Endometrial microvascular endothelial cells (primary cell): Measurements from ENCODE around the gene C1QTNF2. TPM values are rescaled to one million over a fixed set of nuclear protein-coding genes. Genes with fewer than 3 reads are reported as not detected.

Experiments used
- in situ Hi-C: cut with HindIII; loops from 2 replicates; pipeline ENCODE4 v1.10.0; 2017; ENCODE audit warnings: low sequenced_read_pairs, low pct_unique_long_range_greater_than_20kb; ENCODE audit errors: inconsistent ontology term
- total RNA-seq: library from RNA; depleted of rRNA; stranded (reverse); fragments of >200 nt; gene quantifications from one replicate; pipeline ENCODE4 v1.2.3, GENCODE V29; 2015; ENCODE audit errors: inconsistent ontology term

Gene C1QTNF2, protein sequence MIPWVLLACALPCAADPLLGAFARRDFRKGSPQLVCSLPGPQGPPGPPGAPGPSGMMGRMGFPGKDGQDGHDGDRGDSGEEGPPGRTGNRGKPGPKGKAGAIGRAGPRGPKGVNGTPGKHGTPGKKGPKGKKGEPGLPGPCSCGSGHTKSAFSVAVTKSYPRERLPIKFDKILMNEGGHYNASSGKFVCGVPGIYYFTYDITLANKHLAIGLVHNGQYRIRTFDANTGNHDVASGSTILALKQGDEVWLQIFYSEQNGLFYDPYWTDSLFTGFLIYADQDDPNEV
- not detected for total RNA-seq

DNA sequence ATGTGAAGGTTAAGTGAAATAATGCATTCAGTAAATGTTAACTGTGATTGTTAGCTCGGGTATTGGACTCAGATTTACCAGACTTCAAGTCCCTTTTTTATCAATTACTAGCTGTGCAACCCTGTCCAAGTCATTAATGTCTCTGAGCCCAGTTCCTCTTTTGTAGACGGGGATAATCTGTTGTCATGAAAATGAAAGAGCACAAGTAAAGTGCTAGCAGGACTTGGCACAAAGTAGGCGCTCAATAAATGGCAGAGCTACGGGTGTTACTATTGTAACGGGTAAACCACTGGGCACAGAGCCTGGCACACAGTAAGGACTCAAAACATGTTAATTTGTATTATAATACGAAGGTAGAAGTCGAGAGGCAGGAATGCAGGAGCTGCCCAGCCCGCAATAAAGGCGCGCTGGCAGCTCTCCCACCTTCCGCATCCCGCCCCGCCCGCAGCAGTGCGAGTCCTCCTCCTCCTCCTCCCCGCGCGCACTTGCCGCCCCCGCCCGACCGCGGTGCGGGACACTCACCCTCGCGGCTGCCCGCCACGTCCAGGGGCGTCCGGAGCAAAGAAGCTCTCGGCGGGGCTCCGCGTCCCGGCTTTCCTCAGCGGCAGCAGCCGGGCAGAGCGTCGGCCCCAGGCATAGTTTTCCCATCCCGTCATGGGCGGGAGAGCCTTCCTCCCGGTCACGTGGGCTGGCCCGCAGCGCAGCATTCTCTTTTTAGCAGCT, at the start of gene C1QTNF2:
Gene C1QTNF2, minus strand, starts transcription at position 637 of the 723 bp plus-strand sequence. CDS start 15,615 bp downstream, outside the sequence.
- in situ Hi-C loops, result no loop called here

GRCh38 chr5:160420331-160420610, 49.8 kb upstream of the C1QTNF2 start:
- in situ Hi-C loops, result no loop called here

DNA sequence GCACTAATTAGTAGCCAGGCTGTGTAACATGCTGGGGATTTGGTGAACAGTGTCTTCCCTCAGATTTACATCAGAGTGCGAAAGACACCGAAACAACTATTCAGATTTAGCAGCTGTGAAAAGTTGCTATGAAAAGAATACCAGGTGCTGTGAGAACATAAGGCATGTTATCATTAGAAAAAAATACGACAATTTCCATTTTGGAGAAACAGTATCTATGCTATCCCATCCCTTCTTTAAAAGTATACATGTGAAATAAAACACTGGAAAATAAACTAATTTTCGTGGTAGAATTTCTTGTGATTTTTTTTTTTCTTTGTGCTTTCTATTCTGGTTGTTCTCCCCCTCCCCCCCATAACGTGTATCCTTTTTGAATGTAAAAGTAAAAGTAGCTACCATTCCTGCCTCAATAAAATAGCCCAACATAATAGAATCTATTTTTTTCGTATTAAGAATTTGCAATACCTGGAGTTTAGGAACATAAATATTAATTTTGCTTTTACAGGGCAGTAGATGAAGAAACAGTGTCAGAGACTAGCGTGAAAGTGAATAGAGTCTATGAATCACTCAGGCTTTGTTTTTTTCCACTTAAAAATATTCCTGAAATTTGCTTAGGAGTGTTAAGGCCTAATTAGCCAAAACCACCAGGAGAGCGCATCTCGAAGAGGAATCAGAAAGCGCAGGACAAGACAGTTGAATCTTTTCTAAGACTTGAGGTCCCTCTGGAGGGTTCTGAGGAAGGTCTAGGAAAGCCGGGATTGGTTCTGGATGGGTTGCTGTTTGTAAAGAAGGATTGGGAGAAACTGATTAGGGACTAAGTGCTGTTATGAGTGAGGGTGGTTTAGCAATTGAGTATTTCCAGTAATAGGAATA, 49.3 kb upstream of the C1QTNF2 start:
- in situ Hi-C loops, result no loop called here

DNA sequence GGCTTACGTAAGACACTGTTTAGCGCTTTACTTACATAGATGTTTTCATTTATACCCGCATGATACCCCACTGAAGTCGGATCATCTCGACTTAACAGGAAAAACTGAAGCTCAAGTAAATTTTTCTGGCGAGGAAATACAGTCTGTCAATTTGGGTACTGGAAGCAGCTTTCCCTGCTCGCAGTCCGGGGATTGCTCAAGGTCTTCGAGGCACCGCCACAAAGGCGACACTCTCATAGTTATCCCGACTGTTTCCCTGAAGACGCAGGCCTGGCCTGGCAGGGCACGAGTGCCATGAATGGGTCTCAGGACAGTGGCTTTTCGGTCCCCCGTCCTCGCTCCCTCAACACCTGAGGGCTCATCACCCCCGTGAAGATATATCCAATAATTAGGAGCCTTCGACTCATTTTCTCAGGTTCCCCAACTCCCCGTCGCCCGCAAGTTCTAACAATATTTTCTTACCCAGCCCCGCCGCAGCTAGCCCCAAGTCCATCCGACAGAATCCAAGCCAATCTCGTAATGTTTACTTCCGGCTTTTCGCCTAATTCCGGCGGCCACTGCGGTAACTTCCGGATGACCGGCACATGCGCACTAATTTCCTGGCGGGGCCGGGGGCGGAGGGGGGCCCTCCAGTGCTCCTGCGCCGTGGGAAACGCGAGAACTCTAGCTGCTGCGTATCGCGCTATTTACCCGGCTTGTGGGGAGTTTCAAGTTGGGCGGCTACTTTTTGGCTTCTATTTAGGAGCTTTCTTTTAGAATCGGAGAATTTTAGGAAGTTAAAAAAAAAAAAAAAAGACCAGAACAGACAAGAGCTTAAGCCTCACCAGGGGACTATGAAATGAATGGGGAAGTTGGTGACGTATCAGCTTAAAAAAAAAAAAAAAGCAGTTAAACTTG, 48.4 kb upstream of the C1QTNF2 start, which contains the start of gene SLU7:
Gene SLU7, minus strand, starts transcription at position 521 of the 897 bp plus-strand sequence. CDS start 3,787 bp downstream, outside the sequence.
- in situ Hi-C loops, result no loop called here

- in situ Hi-C loops, result no loop called here
Observed at GRCh38 chr5:160399402-160400353, 29.3 kb upstream of the C1QTNF2 start, which contains the start of gene FAM200C. TSS of gene FAM200C (minus strand) at chr5:160400054. CDS start at chr5:160395490, 4,564 bp downstream.

DNA sequence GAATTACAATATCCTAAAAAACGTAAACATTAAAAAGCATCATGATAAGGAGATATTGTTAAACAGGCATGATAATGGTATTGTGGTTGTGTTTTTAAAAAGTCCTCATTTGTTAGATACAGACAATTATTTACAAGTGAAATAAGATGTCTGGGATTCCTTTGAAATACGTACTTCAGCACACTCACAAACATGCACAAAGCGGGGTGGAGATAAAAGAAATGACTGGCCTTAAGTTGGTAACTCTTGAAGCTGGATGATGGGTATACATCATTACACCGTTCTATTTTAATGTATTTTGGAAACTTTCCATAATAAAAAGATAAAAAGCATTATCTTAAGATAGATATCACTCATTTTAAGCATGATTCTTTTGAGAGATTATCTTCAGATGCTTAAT, 28.4 kb upstream of the C1QTNF2 start:
- in situ Hi-C loops, result no loop called here

DNA sequence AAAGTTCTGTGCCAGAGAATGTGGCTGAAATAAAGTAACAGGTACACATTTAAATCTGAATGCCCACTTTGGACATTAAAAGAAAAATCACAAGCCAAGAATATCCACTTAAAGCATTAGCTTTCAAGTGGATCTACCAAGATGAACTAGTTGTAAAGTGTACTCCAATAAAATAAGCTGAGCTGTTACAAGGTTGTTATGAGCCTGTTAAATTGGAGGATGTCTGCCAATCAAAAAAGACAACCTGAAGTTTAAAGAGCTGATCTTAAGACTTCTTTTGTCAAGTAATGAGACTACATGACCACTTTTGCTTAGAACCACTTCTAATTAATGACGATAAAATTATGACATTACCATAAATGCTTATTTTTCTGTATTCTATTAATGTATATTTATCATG, 27.1 kb upstream of the C1QTNF2 start:
- in situ Hi-C loops, result no loop called here

DNA sequence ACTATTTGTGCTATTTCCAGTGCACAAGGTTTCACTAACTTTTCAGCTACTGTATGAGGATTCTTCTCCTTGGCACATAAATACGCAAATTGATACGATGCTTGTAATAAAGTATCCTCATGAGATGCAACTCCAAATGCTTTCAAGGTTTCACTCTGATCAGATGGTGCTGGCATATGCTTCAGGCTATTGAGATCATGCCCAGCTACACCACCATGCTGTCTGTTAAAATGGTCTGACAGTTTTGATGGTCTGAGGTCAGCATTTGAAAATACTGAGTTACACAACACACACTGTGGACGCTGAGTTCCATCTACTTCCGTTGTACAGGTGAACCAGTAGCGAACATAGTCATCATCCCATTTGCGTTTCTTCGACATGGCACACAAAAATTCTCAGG, 24.7 kb upstream of the C1QTNF2 start:
- in situ Hi-C loops, result no loop called here

GRCh38 chr5:160390787-160391696, 20.6 kb upstream of the C1QTNF2 start:
- in situ Hi-C loops, result no loop called here

- in situ Hi-C loops, result no loop called here
Observed at GRCh38 chr5:160387445-160387844, 17.0 kb upstream of the C1QTNF2 start.

DNA sequence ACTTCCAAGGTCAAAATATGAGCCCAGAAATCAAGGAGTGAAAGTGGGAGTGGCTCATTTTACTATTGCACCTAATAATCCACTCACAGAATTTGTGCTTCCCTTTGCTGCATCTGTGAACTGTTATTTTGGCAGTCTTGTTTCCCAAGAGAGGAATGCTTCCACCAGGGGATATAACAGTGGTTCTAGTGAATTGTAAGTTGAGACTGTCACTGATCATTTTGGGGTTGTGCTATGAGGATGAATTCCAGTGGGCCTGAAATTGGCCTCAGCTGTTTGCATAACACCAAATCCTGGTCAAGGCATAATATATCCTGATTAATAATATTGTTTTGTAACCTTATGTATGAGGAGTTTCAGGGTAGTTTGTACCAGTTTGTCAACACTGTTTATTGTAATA, 15.1 kb upstream of the C1QTNF2 start:
- in situ Hi-C loops, result no loop called here

DNA sequence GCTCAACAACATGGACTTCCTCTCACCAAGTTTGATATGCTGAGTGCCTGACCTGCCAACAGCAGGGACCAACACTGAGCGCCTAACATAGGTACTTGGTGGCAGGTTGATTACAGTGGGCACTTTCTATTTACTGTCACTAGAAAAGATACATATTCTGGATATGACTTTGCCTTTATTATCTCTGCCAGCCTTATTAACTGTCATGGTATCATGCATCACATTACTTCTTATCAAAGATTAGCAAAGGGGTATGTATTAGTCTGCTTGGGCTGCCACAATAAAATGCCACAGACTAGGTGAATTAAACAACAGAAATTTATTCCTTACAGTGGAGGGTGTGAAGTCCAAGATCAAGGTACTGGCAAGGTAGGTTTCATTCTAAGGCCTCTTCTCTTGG, 14.3 kb upstream of the C1QTNF2 start:
- in situ Hi-C loops, result no loop called here

- in situ Hi-C loops, result no loop called here
Observed at GRCh38 chr5:160382346-160382745, 11.9 kb upstream of the C1QTNF2 start.

GRCh38 chr5:160380041-160380440, 9.6 kb upstream of the C1QTNF2 start:
- in situ Hi-C loops, result no loop called here

GRCh38 chr5:160379511-160379910, 9.1 kb upstream of the C1QTNF2 start:
- in situ Hi-C loops, result no loop called here

- in situ Hi-C loops, result no loop called here
Observed at GRCh38 chr5:160378330-160378729, 7.9 kb upstream of the C1QTNF2 start.

DNA sequence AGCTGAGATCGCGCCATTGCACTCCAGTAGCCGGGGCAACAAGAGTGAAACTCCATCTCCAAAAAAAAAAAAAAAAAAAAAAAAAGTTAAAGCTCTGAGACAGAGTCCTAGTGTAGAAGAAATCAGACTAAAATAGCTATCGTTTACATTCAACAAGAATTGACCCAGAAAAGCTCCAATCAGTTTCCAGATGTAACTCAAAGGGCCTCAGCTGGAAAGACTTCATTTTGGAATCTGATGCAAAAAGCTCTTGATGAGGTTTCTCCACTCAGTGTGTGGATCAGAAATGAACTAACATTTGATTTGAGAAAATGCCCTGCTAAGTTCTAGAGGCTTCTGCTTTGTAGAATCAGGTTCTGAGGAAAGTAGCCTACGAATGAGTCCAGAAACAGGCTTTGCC, 7.2 kb upstream of the C1QTNF2 start:
- in situ Hi-C loops, result no loop called here
